IPS DF 19.7 (cell line): ENCODE results near the gene SPRR3.

ENCODE experiments used
- DNase-seq: peaks from one replicate; pipeline ENCODE4 v3.0.0-alpha.2; 2013; ENCODE audit warnings: low read depth, low spot score

SPRR3 gene

DNA sequence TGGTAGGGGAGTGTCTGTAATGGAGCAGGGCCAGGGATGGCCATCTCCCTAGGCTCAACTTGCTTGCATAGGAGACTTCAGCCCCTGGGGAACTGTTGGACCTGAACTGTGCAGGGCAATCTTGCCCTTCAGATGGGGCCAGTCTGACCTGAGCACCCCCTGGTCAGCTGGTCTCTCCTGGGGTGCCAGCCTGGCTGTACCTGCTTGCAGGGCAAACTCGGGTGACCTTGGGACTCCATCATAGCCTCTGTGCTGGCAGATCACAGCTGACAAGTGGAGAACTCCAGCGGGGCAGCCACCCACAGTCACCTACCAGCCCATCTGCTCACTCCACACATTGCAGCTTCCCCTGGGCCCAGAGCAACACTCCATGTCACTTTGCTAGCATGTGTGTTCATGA is 47.7 kb downstream of the SPRR3 start:
- DNase-seq: no peak
